Activated CD4-positive, alpha-beta memory T cell treated with anti-CD3 and anti-CD28 coated beads for 36 hours (primary cell): Measurements from ENCODE around the gene CLDND2. TPM values are rescaled to one million over a fixed set of nuclear protein-coding genes. Genes with fewer than 3 reads are reported as not detected.

Source experiments
- total RNA-seq, 2 experiments: library from RNA; stranded (reverse); gene quantifications; one replicate each; pipeline ENCODE4 v1.2.3, GENCODE V29; 2021

The CLDND2 gene
- total RNA-seq, 2 experiments from 2014 or later = 2.8 to 4.8 TPM

Other genes with a start within 250 kb of the CLDND2 start
- gene SIGLEC9, start 244.1 kb downstream of the CLDND2 start, total RNA-seq = 1 to 10 TPM; 1.3 to 1.4 TPM
- not detected for gene SIGLEC7, start 226.7 kb downstream of the CLDND2 start, total RNA-seq
- under 1 TPM; 0.43 to 0.65 TPM for gene CD33, start 143.9 kb downstream of the CLDND2 start, total RNA-seq
- gene SIGLECL1, start 117.9 kb downstream of the CLDND2 start, total RNA-seq = not detected
- gene IGLON5, start 57.4 kb downstream of the CLDND2 start, total RNA-seq = under 1 TPM; 0.07 to 0.24 TPM
- 1 to 10 TPM; 3.2 to 3.5 TPM for gene VSIG10L, start 26.9 kb downstream of the CLDND2 start, total RNA-seq
- gene ETFB, start 2.6 kb downstream of the CLDND2 start, total RNA-seq = 100 to 1,000 TPM; 190 to 193 TPM
- 100 to 1,000 TPM; 140 to 149 TPM for gene NKG7, start 3.7 kb upstream of the CLDND2 start, total RNA-seq
- under 1 TPM; 0.36 to 0.64 TPM for gene LIM2, start 19.0 kb upstream of the CLDND2 start, total RNA-seq
- gene C19orf84, start 21.6 kb upstream of the CLDND2 start, total RNA-seq = not detected
- under 1 TPM; 0.19 to 0.26 TPM for gene SIGLEC10, start 48.6 kb upstream of the CLDND2 start, total RNA-seq
- gene SIGLEC8, start 89.5 kb upstream of the CLDND2 start, total RNA-seq = not detected
- not detected for gene CEACAM18, start 109.5 kb upstream of the CLDND2 start, total RNA-seq
- gene SIGLEC12, start 132.8 kb upstream of the CLDND2 start, total RNA-seq = under 1 TPM; 0.22 to 0.24 TPM
- gene SIGLEC6, start 162.7 kb upstream of the CLDND2 start, total RNA-seq = not detected
- 1 to 10 TPM; 7.1 to 7.9 TPM for gene ZNF175, start 202.3 kb upstream of the CLDND2 start, total RNA-seq